Activated naive CD4-positive, alpha-beta T cell treated with anti-CD3 and anti-CD28 coated beads, Interleukin-2, amount 50 U/mL, for 24 hours (primary cell): ENCODE measurements around the gene SPINK14.

Experiments used
- H3K27ac Mint-ChIP-seq: one replicate; pipeline ENCODE4 v1.8.0; 2021; ENCODE audit warnings: mild to moderate bottlenecking, mixed read lengths
- H3K27me3 Mint-ChIP-seq: one replicate; pipeline ENCODE4 v1.8.0; 2021; ENCODE audit warnings: mixed read lengths
- H3K36me3 Mint-ChIP-seq: one replicate; pipeline ENCODE4 v1.8.0; 2021; ENCODE audit warnings: mixed read lengths
- H3K4me1 Mint-ChIP-seq: one replicate; pipeline ENCODE4 v1.8.0; 2021; ENCODE audit warnings: mixed read lengths
- H3K4me3 Mint-ChIP-seq: one replicate; pipeline ENCODE4 v1.8.0; 2021; ENCODE audit warnings: mild to moderate bottlenecking, mixed read lengths
- H3K9me3 Mint-ChIP-seq: one replicate; pipeline ENCODE4 v1.8.0; 2021; ENCODE audit warnings: mixed read lengths

The SPINK14 gene

GRCh38 chr5:148176480-148176879 lies 8.1 kb downstream of the SPINK14 start:
- H3K9me3 Mint-ChIP-seq, result no peaks in the 10 kb centered on the region
- no peaks in the 10 kb centered on the region for H3K36me3 Mint-ChIP-seq
- no peak overlapping the region for H3K4me3 Mint-ChIP-seq
- H3K27me3 Mint-ChIP-seq, result peaks cover 9% of the 10 kb centered on the region
- no peak overlapping the region for H3K27ac Mint-ChIP-seq
- no peaks in the 10 kb centered on the region for H3K4me1 Mint-ChIP-seq

GRCh38 chr5:148177207-148177606 lies 8.9 kb downstream of the SPINK14 start:
- H3K4me3 Mint-ChIP-seq, result no peak overlapping the region
- no peaks in the 10 kb centered on the region for H3K9me3 Mint-ChIP-seq
- H3K4me1 Mint-ChIP-seq, result no peaks in the 10 kb centered on the region
- no peaks in the 10 kb centered on the region for H3K36me3 Mint-ChIP-seq
- peaks cover 9% of the 10 kb centered on the region for H3K27me3 Mint-ChIP-seq
- H3K27ac Mint-ChIP-seq, result no peak overlapping the region

- H3K36me3 Mint-ChIP-seq, result no peaks in the 10 kb centered on the region
- H3K4me1 Mint-ChIP-seq, result no peaks in the 10 kb centered on the region
- H3K9me3 Mint-ChIP-seq, result no peaks in the 10 kb centered on the region
- no peak overlapping the region for H3K27ac Mint-ChIP-seq
- peaks cover 9% of the 10 kb centered on the region for H3K27me3 Mint-ChIP-seq
- H3K4me3 Mint-ChIP-seq, result no peak overlapping the region
Measured at GRCh38 chr5:148179234-148179824, 11.0 kb downstream of the SPINK14 start.

- no peaks in the 10 kb centered on the region for H3K36me3 Mint-ChIP-seq
- no peak overlapping the region for H3K4me3 Mint-ChIP-seq
- H3K27ac Mint-ChIP-seq, result no peak overlapping the region
- H3K9me3 Mint-ChIP-seq, result no peaks in the 10 kb centered on the region
- H3K4me1 Mint-ChIP-seq, result no peaks in the 10 kb centered on the region
- H3K27me3 Mint-ChIP-seq, result peaks cover 10% of the 10 kb centered on the region
Measured at GRCh38 chr5:148186248-148187003, 18.1 kb downstream of the SPINK14 start.

GRCh38 chr5:148191010-148191409 lies 22.7 kb downstream of the SPINK14 start:
- Mint-ChIP-seq H3K36me3 (no peaks in the 10 kb centered on the region), H3K27ac (no peak overlapping the region), H3K4me1 (no peaks in the 10 kb centered on the region), H3K9me3 (no peaks in the 10 kb centered on the region), H3K27me3 (peaks cover 8% of the 10 kb centered on the region), H3K4me3 (no peak overlapping the region)

- H3K9me3 Mint-ChIP-seq, result no peaks in the 10 kb centered on the region
- peaks cover 5% of the 10 kb centered on the region for H3K27me3 Mint-ChIP-seq
- no peak overlapping the region for H3K4me3 Mint-ChIP-seq
- no peaks in the 10 kb centered on the region for H3K36me3 Mint-ChIP-seq
- no peak overlapping the region for H3K27ac Mint-ChIP-seq
- no peaks in the 10 kb centered on the region for H3K4me1 Mint-ChIP-seq
Measured at GRCh38 chr5:148193202-148193601, 24.9 kb downstream of the SPINK14 start.

GRCh38 chr5:148201151-148201550 lies 32.8 kb downstream of the SPINK14 start:
- H3K4me3 Mint-ChIP-seq, result no peak overlapping the region
- peaks cover 1% of the 10 kb centered on the region for H3K27me3 Mint-ChIP-seq

GRCh38 chr5:148202531-148203203 lies 34.3 kb downstream of the SPINK14 start, which contains the start of gene SPINK6:
TSS of gene SPINK6 (plus strand) at chr5:148203042. CDS start at chr5:148203097, 55 bp downstream.
- Mint-ChIP-seq H3K27me3 (peaks cover 2% of the 10 kb centered on the region), H3K27ac (no peak within 1 kb of the TSS), H3K4me3 (no peak within 1 kb of the TSS), H3K36me3 (no peaks in the 10 kb centered on the region), H3K4me1 (no peaks in the 10 kb centered on the region), H3K9me3 (no peaks in the 10 kb centered on the region)

More at GRCh38 chr5:148201151-148201550, 32.8 kb downstream of the SPINK14 start:
- Mint-ChIP-seq H3K4me1 (no peaks in the 10 kb centered on the region), H3K27ac (no peak overlapping the region), H3K36me3 (no peaks in the 10 kb centered on the region), H3K9me3 (no peaks in the 10 kb centered on the region)

GRCh38 chr5:148205044-148205806 lies 36.9 kb downstream of the SPINK14 start:
- no peak overlapping the region for H3K27ac Mint-ChIP-seq
- H3K9me3 Mint-ChIP-seq, result no peaks in the 10 kb centered on the region
- H3K4me1 Mint-ChIP-seq, result no peaks in the 10 kb centered on the region
- no peaks in the 10 kb centered on the region for H3K36me3 Mint-ChIP-seq
- peaks cover 2% of the 10 kb centered on the region for H3K27me3 Mint-ChIP-seq
- no peak overlapping the region for H3K4me3 Mint-ChIP-seq

GRCh38 chr5:148205865-148206264 lies 37.5 kb downstream of the SPINK14 start:
- Mint-ChIP-seq H3K27me3 (peaks cover 2% of the 10 kb centered on the region), H3K36me3 (no peaks in the 10 kb centered on the region), H3K27ac (no peak overlapping the region), H3K4me1 (no peaks in the 10 kb centered on the region), H3K9me3 (no peaks in the 10 kb centered on the region), H3K4me3 (no peak overlapping the region)

GRCh38 chr5:148206620-148207019 lies 38.3 kb downstream of the SPINK14 start:
- peaks cover 2% of the 10 kb centered on the region for H3K27me3 Mint-ChIP-seq
- no peaks in the 10 kb centered on the region for H3K36me3 Mint-ChIP-seq
- no peak overlapping the region for H3K27ac Mint-ChIP-seq
- no peaks in the 10 kb centered on the region for H3K9me3 Mint-ChIP-seq
- H3K4me1 Mint-ChIP-seq, result no peaks in the 10 kb centered on the region
- no peak overlapping the region for H3K4me3 Mint-ChIP-seq

- Mint-ChIP-seq H3K4me1 (no peaks in the 10 kb centered on the region), H3K36me3 (no peaks in the 10 kb centered on the region)
Measured at GRCh38 chr5:148208226-148208625, 39.9 kb downstream of the SPINK14 start.

GRCh38 chr5:148209151-148209770 lies 40.9 kb downstream of the SPINK14 start:
- H3K27ac Mint-ChIP-seq, result peak overlapping the region; percentile 79
- H3K4me1 Mint-ChIP-seq, result no peaks in the 10 kb centered on the region
- H3K4me3 Mint-ChIP-seq, result no peak overlapping the region
- H3K27me3 Mint-ChIP-seq, result peaks cover 4% of the 10 kb centered on the region
- no peaks in the 10 kb centered on the region for H3K9me3 Mint-ChIP-seq
- H3K36me3 Mint-ChIP-seq, result no peaks in the 10 kb centered on the region

More at GRCh38 chr5:148208226-148208625, 39.9 kb downstream of the SPINK14 start:
- Mint-ChIP-seq H3K27me3 (peaks cover 2% of the 10 kb centered on the region), H3K27ac (no peak overlapping the region), H3K9me3 (no peaks in the 10 kb centered on the region), H3K4me3 (no peak overlapping the region)

- H3K4me3 Mint-ChIP-seq, result no peak overlapping the region
- no peaks in the 10 kb centered on the region for H3K9me3 Mint-ChIP-seq
- peaks cover 2% of the 10 kb centered on the region for H3K27me3 Mint-ChIP-seq
- no peaks in the 10 kb centered on the region for H3K4me1 Mint-ChIP-seq
- H3K27ac Mint-ChIP-seq, result no peak overlapping the region
- no peaks in the 10 kb centered on the region for H3K36me3 Mint-ChIP-seq
Measured at GRCh38 chr5:148214665-148215185, 46.4 kb downstream of the SPINK14 start.

GRCh38 chr5:148221508-148221907 lies 53.2 kb downstream of the SPINK14 start:
- no peaks in the 10 kb centered on the region for H3K36me3 Mint-ChIP-seq
- H3K4me3 Mint-ChIP-seq, result no peak overlapping the region
- H3K4me1 Mint-ChIP-seq, result no peaks in the 10 kb centered on the region
- H3K27ac Mint-ChIP-seq, result no peak overlapping the region
- H3K27me3 Mint-ChIP-seq, result peaks cover 1% of the 10 kb centered on the region
- no peaks in the 10 kb centered on the region for H3K9me3 Mint-ChIP-seq
